Stimulated activated CD8-positive, alpha-beta memory T cell treated with anti-CD3 and anti-CD28 coated beads, Interleukin-15, amount 100 ng/mL, for 48 hours (primary cell): Measurements from ENCODE around the gene CSF3.
"Not testable (repeated sequence)": the region's sequence is repeated elsewhere in the genome, so short reads cannot be mapped to it uniquely, and the experiment has no call there.

ENCODE experiments used
- DNase-seq, 2 donors: peaks; one replicate each; pipeline ENCODE4 v3.0.0-alpha.2; 2020; ENCODE audit warnings: low read depth in 2 of 2

Gene CSF3

DNA sequence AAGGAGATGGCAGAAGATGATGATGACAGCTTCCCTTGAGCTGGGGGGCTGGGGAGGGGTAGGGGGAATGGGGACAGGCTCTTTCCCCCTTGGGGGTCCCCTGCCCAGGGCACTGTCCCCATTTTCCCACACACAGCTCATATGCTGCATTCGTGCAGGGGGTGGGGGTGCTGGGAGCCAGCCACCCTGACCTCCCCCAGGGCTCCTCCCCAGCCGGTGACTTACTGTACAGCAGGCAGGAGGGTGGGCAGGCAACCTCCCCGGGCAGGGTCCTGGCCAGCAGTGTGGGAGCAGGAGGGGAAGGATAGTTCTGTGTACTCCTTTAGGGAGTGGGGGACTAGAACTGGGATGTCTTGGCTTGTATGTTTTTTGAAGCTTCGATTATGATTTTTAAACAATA, 17.7 kb upstream of the CSF3 start:
- no peak for DNase-seq

DNA sequence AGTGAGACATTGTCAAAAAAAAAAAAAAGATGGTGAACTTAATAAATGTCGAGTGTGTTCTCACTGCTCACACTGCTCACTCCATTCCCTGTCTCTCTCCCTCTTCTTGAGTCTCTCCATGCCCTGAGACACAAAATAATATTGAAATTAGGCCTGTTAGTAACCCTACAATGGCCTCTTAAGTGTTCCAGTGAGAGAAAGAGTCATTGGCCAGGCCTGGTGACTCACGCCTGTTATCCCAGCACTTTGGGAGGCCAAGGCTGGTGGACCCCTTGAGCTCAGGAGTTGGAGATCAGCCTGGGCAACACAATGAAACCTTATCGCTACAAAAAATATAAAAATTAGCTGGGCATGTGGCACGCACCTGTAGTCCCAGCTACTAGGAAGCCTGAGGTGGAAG, 16.2 kb upstream of the CSF3 start:
- no peak for DNase-seq

DNA sequence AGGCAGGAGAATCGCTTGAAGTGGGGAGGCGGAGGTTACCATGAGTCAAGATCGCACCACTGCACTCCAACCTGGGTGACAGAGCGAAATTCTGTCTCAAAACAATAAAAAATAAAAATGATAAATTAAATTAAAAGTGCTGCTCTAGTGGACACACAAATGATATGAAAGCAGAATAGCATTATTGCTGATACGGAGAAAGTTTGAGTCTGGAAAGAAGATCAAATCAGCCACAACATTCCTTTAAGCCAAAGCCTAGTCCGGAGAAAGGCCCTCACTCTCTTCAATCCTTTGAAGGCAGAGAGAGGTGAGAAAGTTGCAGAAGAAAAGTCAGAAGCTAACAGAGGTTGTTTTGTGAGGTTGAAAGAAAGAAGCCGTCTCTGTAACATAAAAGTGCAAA, 15.1 kb upstream of the CSF3 start:
- no peak for DNase-seq

DNA sequence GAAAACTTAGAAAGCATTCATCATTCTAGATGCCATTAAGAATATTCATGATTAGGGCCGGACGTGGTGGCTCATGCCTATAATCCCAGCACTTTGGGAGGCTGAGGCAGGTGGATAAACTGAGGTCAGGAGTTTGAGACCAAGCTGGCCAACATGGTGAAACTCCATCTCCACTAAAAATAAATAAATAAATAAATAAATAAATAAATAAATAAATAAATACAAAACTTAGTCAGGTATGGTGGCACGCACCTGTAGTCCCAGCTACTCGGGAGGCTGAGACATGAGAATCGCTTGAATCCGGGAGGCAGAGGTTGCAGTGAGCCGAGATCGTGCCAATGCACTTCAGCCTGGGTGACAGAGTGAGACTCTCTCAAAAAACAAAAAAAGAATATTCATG, 13.9 kb upstream of the CSF3 start:
- not testable (repeated sequence) for DNase-seq

DNA sequence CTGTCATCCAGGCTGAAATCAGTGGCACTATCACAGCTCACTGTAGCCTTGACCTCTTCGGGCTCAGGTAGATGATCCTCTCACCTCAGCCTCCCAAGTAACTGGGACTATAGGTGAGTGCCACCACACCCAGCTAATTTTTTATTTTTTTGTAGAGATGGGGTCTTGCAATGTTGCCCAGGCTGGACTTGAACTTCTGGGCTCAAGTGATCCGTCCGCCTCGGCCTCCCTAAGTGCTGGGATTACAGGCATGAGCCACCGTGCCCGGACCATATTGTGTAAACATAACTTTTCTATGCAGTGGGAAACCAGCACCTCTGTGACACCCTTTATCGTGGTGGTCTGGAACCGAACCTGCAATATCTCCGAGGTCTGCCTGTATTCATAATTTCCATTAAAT, 11.2 kb upstream of the CSF3 start:
- no peak for DNase-seq

DNA sequence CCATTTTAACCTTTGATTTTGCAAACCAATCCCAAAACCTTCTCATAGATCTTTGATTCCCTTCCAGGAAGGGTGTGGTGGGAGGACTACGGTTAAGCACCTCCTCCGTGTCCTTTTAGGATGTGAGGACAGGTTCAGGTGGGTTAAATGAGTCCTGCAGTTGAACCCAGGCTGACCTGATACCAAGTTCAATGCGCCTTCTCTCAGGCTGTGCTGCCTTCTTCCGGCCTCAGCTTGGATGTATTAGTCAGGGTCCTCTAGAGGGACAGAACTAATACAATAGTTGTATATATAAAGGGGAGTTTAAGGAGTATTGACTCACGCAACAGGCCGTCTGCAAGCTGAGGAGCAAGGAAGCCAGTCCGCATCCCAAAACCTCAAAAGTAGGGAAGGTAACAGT, 10.5 kb upstream of the CSF3 start:
- no peak for DNase-seq

DNA sequence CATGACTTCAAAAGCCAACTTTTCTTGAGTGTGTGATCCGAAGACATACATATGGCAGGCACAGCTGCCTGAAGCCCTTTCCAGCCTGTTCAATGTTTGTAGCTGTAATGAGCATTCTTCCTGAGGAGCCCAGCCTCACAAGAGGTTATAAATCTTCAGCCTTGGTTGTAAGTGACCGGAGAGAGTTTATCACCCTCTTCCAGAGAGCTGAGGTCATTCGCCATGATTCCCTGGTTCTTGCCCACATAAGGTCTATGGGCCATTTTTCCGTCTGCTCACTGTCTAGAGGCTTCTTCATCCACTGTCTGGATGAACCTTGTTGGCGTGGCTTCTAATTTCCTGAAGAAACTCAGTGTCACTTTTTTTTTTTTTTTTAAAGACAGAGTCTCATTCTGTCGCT, 9.7 kb upstream of the CSF3 start:
- no peak for DNase-seq

DNA sequence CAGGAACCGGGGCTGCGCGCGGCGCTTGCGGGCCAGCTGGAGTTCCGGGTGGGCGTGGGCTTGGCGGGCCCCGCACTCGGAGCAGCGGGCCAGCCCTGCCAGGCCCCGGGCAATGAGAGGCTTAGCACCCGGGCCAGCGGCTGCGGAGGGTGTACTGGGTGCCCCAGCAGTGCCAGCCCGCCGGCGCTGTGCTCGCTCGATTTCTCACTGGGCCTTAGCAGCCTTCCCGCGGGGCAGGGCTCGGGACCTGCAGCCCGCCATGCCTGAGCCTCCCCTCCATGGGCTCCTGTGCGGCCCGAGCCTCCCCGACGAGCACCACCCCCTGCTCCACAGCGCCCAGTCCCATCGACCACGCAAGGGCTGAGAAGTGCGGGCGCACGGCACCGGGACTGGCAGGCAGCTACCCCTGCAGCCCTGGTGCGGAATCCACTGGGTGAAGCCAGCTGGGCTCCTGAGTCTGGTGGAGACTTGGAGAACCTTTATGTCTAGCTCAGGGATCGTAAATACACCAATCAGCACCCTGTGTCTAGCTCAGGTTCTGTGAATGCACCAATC, 4.2 kb upstream of the CSF3 start:
- DNase-seq: not testable (repeated sequence)

DNA sequence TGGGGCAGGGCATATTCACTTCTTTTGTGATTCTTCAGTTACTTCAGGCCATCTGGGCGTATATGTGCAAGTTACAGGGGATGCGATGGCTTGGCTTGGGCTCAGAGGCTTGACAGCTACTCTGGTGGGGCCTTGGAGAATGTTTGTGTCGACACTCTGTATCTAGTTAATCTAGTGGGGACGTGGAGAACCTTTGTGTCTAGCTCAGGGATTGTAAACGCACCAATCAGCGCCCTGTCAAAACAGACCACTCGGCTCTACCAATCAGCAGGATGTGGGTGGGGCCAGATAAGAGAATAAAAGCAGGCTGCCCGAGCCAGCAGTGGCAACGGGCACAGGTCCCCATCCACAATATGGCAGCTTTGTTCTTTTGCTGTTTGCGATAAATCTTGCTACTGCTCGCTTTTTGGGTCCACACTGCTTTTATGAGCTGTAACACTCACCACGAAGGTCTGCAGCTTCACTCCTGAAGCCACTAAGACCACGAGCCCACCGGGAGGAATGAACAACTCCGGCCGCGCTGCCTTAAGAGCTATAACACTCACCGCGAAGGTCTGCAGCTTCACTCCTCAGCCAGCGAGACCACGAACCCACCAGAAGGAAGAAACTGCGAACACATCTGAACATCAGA, 3.1 kb upstream of the CSF3 start:
- DNase-seq: not testable (repeated sequence)

DNA sequence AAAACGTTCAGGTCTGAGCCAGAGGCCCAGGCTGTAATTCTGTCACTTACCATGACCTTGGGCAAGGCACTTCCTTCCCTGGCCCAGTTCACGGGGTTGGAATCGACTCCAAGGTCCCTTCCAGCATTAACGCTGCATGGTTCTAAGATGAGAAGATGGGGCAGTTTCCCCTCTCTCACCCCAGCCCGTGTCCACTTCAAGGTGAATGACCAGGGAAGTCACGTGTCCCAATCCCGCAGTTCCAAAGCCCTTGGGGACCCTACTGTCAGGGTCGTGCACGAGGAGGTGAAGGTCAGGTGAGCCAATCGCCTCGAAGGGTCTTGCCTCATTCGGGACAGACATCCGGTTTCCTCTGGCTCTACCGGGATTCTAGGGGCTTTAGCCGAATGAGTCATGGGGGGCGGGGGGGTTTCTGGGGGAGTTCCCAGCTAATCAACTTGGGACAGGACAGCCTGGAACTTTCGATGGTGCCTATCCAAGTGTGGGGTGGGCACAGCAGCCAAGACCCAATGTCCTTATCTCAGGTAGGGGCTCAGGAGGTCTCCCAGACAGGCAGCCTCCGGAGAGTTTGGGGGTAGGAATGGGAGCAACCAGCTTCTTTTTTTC, 762 bp upstream of the CSF3 start:
- no peak for DNase-seq

DNA sequence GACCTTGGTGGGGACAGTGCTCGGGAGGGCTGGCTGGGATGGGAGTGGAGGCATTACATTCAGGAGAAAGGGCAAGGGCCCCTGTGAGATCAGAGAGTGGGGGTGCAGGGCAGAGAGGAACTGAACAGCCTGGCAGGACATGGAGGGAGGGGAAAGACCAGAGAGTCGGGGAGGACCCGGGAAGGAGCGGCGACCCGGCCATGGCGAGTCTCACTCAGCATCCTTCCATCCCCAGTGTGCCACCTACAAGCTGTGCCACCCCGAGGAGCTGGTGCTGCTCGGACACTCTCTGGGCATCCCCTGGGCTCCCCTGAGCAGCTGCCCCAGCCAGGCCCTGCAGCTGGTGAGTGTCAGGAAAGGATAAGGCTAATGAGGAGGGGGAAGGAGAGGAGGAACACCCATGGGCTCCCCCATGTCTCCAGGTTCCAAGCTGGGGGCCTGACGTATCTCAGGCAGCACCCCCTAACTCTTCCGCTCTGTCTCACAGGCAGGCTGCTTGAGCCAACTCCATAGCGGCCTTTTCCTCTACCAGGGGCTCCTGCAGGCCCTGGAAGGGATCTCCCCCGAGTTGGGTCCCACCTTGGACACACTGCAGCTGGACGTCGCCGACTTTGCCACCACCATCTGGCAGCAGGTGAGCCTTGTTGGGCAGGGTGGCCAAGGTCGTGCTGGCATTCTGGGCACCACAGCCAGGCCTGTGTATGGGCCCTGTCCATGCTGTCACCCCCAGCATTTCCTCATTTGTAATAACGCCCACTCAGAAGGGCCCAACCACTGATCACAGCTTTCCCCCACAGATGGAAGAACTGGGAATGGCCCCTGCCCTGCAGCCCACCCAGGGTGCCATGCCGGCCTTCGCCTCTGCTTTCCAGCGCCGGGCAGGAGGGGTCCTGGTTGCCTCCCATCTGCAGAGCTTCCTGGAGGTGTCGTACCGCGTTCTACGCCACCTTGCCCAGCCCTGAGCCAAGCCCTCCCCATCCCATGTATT, 1.1 kb downstream of the CSF3 start:
- DNase-seq: no peak

DNA sequence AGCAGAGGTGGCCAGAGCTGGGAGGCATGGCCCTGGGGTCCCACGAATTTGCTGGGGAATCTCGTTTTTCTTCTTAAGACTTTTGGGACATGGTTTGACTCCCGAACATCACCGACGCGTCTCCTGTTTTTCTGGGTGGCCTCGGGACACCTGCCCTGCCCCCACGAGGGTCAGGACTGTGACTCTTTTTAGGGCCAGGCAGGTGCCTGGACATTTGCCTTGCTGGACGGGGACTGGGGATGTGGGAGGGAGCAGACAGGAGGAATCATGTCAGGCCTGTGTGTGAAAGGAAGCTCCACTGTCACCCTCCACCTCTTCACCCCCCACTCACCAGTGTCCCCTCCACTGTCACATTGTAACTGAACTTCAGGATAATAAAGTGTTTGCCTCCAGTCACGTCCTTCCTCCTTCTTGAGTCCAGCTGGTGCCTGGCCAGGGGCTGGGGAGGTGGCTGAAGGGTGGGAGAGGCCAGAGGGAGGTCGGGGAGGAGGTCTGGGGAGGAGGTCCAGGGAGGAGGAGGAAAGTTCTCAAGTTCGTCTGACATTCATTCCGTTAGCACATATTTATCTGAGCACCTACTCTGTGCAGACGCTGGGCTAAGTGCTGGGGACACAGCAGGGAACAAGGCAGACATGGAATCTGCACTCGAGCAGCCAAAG, 2.3 kb downstream of the CSF3 start:
- no peak for DNase-seq

DNA sequence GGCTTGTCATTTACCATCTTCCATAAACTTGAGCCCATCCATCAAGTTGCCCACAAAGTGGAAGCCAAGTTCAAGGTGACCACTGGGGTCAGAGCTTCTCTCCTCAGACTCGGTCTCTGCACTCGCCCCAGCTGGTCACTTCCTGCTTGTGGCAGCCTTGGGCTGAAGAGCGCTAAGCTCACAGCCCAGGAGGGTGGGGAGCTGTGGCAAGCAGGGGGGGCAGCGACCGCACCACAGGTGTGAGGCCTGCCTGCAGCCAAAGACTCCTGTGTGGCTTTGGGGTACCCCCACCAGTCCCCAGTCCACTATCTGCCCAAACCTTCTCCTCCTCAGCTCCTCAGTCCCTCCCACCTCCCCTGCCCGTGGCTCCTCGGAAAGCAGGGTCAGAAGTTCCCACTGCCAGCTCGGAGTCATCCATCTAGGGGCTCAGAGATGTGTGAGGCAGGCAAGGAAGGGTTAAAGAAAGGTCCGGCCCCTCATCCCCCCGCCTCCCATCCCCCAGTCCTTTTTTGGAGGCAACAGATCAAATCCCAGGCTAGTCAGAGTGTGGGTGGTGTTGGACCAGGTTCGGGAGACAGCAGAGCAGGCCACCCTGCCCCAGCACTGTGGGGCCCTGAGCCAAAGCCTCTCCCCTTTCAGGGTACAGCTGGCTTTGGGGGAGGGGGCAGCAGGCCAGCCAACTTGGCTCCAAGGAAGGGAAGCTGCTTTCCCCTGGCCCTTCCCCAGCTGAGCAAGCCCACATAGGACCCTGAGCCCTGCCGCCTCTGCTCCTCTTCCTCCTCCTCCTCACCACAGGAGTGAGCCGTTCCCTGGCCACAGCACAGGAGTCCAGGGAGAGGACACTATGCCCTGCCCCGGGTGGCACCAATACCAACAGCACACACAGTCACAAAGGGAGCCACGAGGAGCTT, 3.2 kb downstream of the CSF3 start:
- no peak for DNase-seq

DNA sequence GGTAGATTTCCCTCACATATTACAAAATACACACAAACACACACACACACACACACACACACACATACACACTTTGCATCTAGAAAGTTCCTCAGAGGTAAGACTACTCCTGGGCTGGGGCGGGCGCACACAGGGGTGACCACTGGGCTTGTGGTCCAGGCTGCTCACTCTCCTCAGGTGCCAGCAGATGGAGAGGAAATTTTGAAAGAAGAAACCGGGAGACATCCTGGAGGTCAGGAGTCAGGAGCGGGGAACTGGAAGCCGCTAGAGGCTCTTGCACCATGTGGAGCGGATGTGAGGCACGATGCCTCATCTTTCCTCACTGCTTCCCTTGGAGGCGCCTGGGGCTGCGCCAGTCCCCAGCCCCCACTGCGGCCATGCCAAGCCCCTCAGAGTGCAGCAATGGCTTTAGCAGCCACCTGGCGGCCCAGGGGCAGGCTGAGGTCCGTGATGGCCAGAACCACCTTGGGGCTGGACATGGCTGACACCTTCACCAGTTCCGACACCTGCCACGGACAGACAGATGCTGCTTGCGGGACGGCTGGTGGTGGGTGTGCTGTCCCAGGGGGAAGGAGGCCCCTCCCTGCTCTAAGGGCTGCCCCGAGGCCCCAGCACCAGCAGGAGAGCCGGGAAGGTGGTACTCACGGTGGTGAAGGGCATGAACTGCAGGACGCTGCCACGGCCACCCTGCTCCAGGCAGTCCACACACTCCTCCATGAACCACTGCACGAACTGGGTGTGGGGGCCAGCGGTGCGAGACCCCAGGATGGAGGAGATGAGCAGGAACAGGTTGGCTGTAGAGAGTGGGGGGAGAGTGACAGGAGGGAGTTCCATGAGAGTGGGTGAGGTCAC, 4.1 kb downstream of the CSF3 start:
- DNase-seq: no peak

DNA sequence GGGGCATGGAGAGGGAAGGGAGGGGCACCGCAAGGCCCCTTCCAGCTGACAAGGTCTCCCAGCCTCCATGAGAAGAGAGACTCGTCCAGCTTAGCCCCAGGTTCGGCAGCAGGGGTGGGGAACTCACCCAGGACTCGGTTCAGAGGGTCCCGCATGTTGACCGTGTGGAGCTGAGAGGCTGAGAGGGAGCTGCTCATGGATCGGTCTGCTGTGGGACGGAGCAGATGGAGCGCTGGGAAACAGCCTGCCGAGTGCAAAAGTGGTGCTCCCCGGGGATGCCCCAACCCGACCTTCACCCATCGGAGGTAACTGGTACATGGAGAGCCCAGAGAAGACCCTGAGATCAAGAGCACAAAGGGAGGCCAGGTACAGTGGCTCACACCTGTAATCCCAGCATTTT, 4.9 kb downstream of the CSF3 start:
- no peak for DNase-seq

DNA sequence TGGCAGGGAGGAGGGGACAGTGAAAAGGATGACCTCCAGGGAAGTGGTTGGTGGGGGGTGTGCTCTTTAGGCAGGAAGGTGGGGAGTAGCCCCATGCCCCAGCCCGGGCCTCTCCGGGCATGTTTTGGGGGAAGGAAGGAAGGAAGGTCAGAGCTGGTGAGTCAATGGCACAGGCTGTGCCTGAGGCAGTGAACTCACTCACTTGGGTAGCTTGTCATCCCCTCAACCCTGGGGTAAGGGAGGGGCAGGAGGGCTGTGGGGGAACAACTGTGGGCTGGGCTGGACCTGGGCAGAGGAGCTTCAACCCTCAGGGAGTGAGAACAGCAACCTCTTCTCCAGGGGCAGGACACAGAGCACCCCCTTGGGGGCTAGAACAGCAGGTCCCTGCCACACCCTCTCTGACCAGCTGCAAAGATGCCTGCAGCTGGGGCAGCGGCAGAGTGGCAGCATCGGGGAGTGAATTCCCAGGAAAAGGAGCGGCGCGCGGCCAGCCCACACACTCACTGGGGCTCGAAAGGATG, 6.3 kb downstream of the CSF3 start:
- no peak for DNase-seq

DNA sequence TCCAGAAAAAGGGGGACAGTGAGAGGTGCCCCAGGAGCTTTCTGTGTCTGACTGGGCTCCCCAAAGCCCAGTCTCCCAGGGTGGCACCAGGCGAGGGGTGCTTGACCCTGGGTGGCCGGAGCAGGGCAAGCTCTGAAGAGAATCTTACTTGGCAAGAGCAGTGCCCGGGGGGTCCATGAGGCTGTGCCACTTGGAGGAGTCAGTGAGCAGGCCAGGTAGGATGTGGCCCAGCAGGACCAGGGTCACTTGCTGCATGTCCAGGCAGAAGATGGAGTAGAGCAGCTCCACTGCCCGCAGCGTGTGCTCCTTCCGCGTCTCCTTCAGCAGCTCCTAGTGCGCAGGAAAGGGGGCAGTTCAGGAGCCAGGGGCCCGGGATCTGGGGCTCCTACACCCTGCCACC, 7.3 kb downstream of the CSF3 start:
- DNase-seq: no peak

DNA sequence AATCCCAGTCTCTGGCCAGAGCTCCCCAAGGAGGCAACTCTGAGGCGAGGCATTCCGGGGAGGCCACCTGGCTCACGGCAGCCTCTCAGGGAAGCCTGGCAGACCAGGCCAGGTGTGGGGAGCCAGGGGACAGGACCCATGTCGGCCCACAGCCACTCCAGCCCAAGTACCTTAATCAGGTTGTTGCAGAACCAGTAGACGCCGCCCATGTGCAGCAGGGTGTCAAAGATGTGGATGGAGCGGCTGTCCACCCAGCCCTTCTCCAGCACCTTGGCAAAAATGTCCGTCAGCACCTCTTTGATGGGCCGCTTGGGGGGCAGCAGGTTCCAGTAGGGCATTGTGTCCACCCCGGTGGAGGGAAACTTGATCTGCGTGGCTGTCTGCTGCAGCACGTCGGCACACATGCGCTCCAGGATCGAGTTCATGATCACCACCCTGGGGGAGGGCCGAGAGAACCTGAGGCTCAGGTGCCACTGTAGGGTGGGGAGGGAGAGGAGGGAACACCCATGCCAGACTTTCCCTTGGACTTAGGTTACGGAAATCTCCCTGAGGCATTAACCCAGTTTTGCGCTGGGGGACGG, 7.8 kb downstream of the CSF3 start:
- no peak for DNase-seq

DNA sequence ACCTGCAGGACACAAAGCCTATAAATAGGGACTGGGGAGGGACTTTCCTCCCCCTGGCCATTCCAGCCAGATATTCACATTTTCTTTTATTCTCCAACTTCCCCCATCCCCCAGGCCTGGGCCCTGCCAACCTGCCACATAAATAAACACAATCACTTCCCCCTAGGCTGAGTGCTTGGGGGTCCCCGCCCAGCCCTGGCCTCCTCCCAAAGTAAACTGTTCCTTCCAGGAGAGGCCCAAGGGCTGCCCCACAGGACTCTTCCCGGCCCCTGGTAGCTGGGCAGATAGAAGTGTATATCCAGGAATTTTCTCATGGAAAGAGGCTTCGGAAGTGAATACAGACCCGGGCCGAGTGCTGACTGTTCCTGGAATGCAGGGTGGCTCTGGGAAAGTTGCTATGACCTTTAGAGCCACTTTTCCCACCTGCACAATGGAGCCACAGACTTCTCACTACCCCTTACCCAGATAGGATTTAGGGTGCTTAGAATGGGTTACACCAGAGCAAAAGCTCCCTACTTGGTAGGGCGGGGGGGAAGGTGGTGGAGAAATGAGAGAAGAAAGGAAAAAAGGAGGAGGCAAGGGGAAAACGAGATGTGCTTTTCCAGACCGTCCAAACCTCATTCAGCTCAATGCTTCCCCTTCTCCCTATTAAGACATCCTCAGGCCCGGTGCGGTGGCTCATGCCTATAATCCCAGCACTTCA, 8.5 kb downstream of the CSF3 start:
- DNase-seq: no peak
